ENCODE results near the gene RASAL1.

DNA sequence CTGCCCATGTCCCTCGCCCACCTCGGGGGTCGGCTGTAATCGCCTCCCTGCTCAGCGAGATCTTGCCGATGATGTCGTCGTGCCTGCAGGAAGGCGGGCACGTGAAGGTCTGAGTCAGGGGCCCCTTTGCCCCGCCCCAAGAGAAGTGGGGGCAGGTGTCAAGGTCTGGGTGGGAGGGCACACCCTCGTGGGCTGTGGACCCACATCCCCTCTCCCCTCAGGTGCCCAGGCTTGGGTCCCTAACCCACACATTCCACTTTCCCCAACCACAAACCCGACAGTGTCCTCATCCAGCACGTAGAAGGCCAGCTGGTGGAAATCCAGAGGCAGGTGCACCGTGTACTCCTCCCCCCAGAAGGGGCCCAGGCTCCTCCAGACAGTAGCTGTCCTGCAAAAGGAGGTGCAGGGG lies 7.8 kb downstream of the RASAL1 start:
- TF ChIP-seq, protein P1, sequence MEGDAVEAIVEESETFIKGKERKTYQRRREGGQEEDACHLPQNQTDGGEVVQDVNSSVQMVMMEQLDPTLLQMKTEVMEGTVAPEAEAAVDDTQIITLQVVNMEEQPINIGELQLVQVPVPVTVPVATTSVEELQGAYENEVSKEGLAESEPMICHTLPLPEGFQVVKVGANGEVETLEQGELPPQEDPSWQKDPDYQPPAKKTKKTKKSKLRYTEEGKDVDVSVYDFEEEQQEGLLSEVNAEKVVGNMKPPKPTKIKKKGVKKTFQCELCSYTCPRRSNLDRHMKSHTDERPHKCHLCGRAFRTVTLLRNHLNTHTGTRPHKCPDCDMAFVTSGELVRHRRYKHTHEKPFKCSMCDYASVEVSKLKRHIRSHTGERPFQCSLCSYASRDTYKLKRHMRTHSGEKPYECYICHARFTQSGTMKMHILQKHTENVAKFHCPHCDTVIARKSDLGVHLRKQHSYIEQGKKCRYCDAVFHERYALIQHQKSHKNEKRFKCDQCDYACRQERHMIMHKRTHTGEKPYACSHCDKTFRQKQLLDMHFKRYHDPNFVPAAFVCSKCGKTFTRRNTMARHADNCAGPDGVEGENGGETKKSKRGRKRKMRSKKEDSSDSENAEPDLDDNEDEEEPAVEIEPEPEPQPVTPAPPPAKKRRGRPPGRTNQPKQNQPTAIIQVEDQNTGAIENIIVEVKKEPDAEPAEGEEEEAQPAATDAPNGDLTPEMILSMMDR (IDR thresholded peaks at IDR 0.05 in 2 of 3, conservative IDR thresholded peaks at IDR 0.05 in 1 of 3; ENCODE audit: borderline replicate concordance in 1 of 3, insufficient read depth in 1 of 3, low read depth in 2 of 3, low read length in 2 of 3), result no peak
- TF ChIP-seq ZNF274 (IDR thresholded peaks at IDR 0.05; ENCODE audit: low read depth, low read length), result no peak
- TF ChIP-seq EZH2 (IDR thresholded peaks at IDR 0.05), result no peak
- TF ChIP-seq, protein P2, sequence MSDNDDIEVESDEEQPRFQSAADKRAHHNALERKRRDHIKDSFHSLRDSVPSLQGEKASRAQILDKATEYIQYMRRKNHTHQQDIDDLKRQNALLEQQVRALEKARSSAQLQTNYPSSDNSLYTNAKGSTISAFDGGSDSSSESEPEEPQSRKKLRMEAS (IDR thresholded peaks at IDR 0.05), result no peak
- no peak for TF ChIP-seq YY1 (IDR thresholded peaks at IDR 0.05; ENCODE audit: extremely low read depth, insufficient replicate concordance, low read depth, low read length)
- no peak for TF ChIP-seq POLR2AphosphoS5 (IDR thresholded peaks at IDR 0.05; ENCODE audit: low read depth, low read length)
- no peak for TF ChIP-seq TCF7L2 (IDR thresholded peaks at IDR 0.05; ENCODE audit: borderline replicate concordance, extremely low read depth, insufficient read depth, insufficient read length)
- TF ChIP-seq FOSL1 (IDR thresholded peaks at IDR 0.05; ENCODE audit: low read depth), result no peak
- TF ChIP-seq EZH2phosphoT487 (IDR thresholded peaks at IDR 0.05; ENCODE audit: borderline replicate concordance), result no peak
- no peak for TF ChIP-seq SRF (IDR thresholded peaks at IDR 0.05; ENCODE audit: low read depth)
- TF ChIP-seq SP1 (IDR thresholded peaks at IDR 0.05; ENCODE audit: low read depth), result no peak
- no peak for TF ChIP-seq CEBPB (IDR thresholded peaks at IDR 0.05; ENCODE audit: low read depth)
- TF ChIP-seq, protein P3, sequence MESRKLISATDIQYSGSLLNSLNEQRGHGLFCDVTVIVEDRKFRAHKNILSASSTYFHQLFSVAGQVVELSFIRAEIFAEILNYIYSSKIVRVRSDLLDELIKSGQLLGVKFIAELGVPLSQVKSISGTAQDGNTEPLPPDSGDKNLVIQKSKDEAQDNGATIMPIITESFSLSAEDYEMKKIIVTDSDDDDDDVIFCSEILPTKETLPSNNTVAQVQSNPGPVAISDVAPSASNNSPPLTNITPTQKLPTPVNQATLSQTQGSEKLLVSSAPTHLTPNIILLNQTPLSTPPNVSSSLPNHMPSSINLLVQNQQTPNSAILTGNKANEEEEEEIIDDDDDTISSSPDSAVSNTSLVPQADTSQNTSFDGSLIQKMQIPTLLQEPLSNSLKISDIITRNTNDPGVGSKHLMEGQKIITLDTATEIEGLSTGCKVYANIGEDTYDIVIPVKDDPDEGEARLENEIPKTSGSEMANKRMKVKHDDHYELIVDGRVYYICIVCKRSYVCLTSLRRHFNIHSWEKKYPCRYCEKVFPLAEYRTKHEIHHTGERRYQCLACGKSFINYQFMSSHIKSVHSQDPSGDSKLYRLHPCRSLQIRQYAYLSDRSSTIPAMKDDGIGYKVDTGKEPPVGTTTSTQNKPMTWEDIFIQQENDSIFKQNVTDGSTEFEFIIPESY (IDR thresholded peaks at IDR 0.05; ENCODE audit: extremely low read depth, insufficient replicate concordance, low read length), result no peak
